Activated B cell treated with CpG ODN at 0.5 μM for 24 hours (primary cell): ENCODE results near the gene CEMIP2. TPM values are rescaled to one million over a fixed set of nuclear protein-coding genes. Genes with fewer than 3 reads are reported as not detected.
"Not testable (repeated sequence)": the region's sequence is repeated elsewhere in the genome, so short reads cannot be mapped to it uniquely, and the experiment has no call there.

Source experiments
- ATAC-seq: fragments of 200-7000 bp; cut with Tn5 transposase; one replicate; pipeline ENCODE4 v1.10.0; 2021; ENCODE audit warnings: low read depth, mild to moderate bottlenecking, moderate library complexity
- CTCF ChIA-PET: fragments of 350-600 bp; sonication (Branson Sonifier 250); formaldehyde crosslinking; loops from one replicate; lab custom pipeline; 2021; ENCODE audit warnings: antibody characterized with exemption; lab: Charles Lee
- POLR2A ChIA-PET: fragments of 350-600 bp; sonication (Branson Sonifier 250); formaldehyde crosslinking; loops from one replicate; lab custom pipeline; 2021; ENCODE audit warnings: antibody characterized with exemption; lab: Charles Lee
- DNase-seq: peaks from one replicate; pipeline ENCODE4 v3.0.0; 2022
- H3K27ac Mint-ChIP-seq: one replicate; pipeline ENCODE4 v1.8.0; 2020; ENCODE audit warnings: mixed read lengths
- H3K27me3 Mint-ChIP-seq: one replicate; pipeline ENCODE4 v1.8.0; 2021; ENCODE audit warnings: mixed read lengths
- H3K36me3 Mint-ChIP-seq: one replicate; pipeline ENCODE4 v1.8.0; 2021; ENCODE audit warnings: low read depth, mixed read lengths
- H3K4me1 Mint-ChIP-seq: one replicate; pipeline ENCODE4 v1.8.0; 2021; ENCODE audit warnings: mixed read lengths
- H3K4me3 Mint-ChIP-seq: one replicate; pipeline ENCODE4 v1.8.0; 2020; ENCODE audit warnings: mild to moderate bottlenecking, mixed read lengths
- H3K9me3 Mint-ChIP-seq: one replicate; pipeline ENCODE4 v1.8.0; 2020; ENCODE audit warnings: mixed read lengths
- intact Hi-C: fragments of 100-400 bp; cut with micrococcal nuclease; formaldehyde crosslinking; loops from one replicate; pipeline ENCODE4 v1.15.1; 2024
- total RNA-seq: library from RNA; stranded (reverse); gene quantifications from 2 replicates; pipeline ENCODE4 v1.2.3, GENCODE V29; 2022
- TF ChIP-seq, protein P1 (sequence below): fragments of 200-600 bp; IDR thresholded peaks from one replicate; pipeline ENCODE4 v1.8.0; 2022; ENCODE audit warnings: antibody characterized with exemption, mild to moderate bottlenecking

CEMIP2 gene
- total RNA-seq, 1 donor from 2014 or later: 25.5 TPM

DNA sequence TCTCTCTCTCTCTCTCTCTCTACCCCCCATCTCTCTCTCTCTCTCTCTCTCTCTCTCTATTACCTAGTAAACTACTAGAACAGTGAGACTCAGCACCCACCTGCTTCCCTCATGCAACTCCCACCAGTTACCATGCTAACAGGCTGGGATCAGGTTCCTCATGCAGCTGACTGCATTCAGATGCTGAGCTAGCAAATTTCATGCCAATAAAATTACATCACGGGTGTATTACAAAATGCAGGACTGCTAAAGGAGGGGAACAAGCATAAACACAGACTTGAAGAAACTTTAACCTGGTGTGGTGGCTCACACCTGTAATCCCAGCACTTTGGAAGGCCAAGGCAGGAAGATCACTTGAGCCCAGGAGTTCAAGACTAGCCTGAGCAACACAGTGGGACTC is 76.0 kb downstream of the CEMIP2 start:
- no peaks in the 10 kb centered on the region for H3K27me3 Mint-ChIP-seq
- peaks cover 9% of the 10 kb centered on the region for H3K4me1 Mint-ChIP-seq
- no peak overlapping the region for H3K4me3 Mint-ChIP-seq
- H3K36me3 Mint-ChIP-seq: peaks cover 71% of the 10 kb centered on the region
- no peaks in the 10 kb centered on the region for H3K9me3 Mint-ChIP-seq
- DNase-seq (no peak), ATAC-seq (no peak)
- POLR2A ChIA-PET: no interaction called here
- intact Hi-C loops: no loop called here
- CTCF ChIA-PET: interaction anchor here (1.8 kb wide), 1 partner anchor 10 kb away, joined by 4 read pairs; no protein-coding TSS in a partner anchor
- H3K27ac Mint-ChIP-seq: no peak overlapping the region
- TF ChIP-seq, protein P1, sequence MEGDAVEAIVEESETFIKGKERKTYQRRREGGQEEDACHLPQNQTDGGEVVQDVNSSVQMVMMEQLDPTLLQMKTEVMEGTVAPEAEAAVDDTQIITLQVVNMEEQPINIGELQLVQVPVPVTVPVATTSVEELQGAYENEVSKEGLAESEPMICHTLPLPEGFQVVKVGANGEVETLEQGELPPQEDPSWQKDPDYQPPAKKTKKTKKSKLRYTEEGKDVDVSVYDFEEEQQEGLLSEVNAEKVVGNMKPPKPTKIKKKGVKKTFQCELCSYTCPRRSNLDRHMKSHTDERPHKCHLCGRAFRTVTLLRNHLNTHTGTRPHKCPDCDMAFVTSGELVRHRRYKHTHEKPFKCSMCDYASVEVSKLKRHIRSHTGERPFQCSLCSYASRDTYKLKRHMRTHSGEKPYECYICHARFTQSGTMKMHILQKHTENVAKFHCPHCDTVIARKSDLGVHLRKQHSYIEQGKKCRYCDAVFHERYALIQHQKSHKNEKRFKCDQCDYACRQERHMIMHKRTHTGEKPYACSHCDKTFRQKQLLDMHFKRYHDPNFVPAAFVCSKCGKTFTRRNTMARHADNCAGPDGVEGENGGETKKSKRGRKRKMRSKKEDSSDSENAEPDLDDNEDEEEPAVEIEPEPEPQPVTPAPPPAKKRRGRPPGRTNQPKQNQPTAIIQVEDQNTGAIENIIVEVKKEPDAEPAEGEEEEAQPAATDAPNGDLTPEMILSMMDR: no peak

DNA sequence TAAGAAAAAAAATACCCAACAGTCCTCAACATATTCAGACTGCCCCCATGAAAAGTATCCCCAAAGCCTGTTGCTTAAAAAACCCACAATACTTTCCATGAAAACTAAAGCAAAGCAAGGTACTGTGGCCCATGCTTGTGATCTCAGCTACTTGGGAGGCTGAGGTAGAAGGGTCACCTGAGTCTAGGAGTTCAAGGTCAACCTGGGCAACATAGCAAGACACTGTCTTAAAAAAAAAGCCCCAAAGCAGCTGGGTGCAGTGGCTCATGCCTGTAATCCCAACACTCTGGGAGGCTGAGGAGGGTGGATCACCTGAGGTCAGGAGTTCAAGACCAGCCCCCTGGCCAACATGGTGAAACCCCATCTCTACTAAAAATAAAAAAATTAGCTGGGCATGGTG is 76.7 kb downstream of the CEMIP2 start:
- peaks cover 14% of the 10 kb centered on the region for H3K4me1 Mint-ChIP-seq
- H3K27me3 Mint-ChIP-seq, intact Hi-C loops, DNase-seq, POLR2A ChIA-PET, H3K4me3 Mint-ChIP-seq, ATAC-seq, H3K9me3 Mint-ChIP-seq, H3K27ac Mint-ChIP-seq: not testable (repeated sequence)
- peaks cover 63% of the 10 kb centered on the region for H3K36me3 Mint-ChIP-seq
- CTCF ChIA-PET: interaction anchor here (1.8 kb wide), 1 partner anchor 9 kb away, joined by 4 read pairs; no protein-coding TSS in a partner anchor

DNA sequence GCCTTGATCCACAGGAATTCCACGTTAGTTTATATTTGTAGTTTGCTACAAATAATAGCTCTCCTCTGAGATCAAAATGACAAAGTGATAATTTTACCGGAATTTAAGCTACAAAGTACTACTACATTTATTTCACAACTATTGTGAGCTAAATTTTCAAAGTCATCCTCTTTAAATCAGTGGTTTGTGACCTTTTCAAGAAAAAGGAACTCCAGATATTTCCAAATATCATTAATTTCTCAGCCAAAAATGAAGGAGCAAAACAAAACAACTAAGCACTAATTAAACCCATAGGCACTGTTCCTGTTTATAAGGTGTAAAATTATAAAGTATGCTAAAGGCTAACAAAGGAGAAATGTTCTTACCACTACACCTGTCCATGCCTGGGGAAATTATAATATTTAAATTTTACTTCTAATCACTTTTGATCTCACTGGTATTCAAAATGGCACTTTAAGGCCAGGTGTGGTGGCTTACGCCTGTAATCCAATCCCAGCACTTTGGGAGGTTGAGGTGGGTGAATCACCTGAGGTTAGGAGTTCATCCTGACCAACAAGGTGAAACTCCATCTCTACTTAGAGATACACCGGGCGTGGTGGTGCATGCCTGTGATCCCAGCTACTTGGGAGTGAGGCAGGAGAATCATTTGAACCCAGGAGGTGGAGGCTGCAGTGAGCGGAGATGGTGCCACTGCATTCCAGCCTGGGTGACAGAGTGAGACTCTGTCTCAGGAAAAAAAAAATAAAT is 77.5 kb downstream of the CEMIP2 start:
- peaks cover 60% of the 10 kb centered on the region for H3K36me3 Mint-ChIP-seq
- intact Hi-C loops: no loop called here
- ATAC-seq: no peak
- POLR2A ChIA-PET: no interaction called here
- no peaks in the 10 kb centered on the region for H3K27me3 Mint-ChIP-seq
- CTCF ChIA-PET: no interaction called here
- DNase-seq: no peak
- no peaks in the 10 kb centered on the region for H3K9me3 Mint-ChIP-seq
- TF ChIP-seq, protein P1: no peak
- H3K4me3 Mint-ChIP-seq: no peak overlapping the region
- H3K27ac Mint-ChIP-seq: no peak overlapping the region
- H3K4me1 Mint-ChIP-seq: peaks cover 20% of the 10 kb centered on the region

DNA sequence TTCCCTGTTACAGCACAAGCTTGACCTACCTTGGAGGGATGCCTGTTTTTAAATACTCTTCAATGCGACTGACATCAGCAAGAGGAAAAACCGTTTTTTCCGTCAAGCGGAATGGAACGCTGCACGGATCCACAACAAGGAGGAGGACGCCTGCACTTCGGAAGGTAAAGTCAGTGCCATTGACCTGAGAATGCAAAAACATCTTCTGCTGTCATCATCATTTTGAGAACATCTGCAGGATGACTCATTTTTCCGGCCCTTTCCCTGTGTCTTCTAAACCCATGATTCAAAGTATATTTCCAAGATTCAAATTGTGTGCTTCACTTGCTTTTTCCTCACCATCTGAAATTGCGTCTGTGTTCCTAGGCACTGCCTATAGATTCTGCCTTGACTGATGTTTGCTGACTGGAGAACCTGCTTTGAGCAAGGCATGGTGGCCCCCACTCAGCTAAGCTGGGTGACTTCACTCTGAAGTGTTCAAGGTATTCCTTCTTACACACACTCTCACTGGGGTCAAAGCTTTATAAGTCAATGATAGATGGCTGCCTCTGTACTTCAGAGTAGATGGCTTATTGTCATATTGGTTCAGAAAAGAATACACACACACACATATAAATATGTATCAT is 78.1 kb downstream of the CEMIP2 start:
- DNase-seq (no peak), ATAC-seq (no peak)
- CTCF ChIA-PET: no interaction called here
- intact Hi-C loops: no loop called here
- Mint-ChIP-seq H3K4me3 (no peak overlapping the region), H3K27me3 (no peaks in the 10 kb centered on the region), H3K9me3 (no peaks in the 10 kb centered on the region), H3K36me3 (peaks cover 56% of the 10 kb centered on the region), H3K27ac (no peak overlapping the region), H3K4me1 (peaks cover 27% of the 10 kb centered on the region)
- POLR2A ChIA-PET: no interaction called here
- TF ChIP-seq, protein P1: no peak

DNA sequence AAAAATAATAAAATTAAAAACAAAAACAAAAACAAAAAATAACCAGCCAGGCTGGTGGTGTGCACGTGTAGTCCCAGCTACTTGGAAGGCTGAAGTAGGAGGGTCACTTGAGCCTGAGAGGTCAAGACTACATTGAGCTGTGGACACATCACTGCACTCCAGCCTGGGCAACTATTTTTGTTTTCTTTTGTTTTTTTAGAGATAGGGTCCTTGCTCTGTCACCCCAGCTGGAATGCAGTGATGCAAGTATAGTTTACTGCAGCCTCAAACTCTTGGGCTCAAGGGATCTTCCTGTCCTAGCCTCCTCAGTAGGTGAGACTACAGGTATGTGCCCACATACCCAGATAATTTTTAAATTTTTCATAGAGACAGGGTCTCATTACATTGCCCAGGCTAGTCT is 80.6 kb downstream of the CEMIP2 start:
- H3K4me1 Mint-ChIP-seq: peaks cover 37% of the 10 kb centered on the region
- CTCF ChIA-PET: no interaction called here
- H3K27ac Mint-ChIP-seq: no peak overlapping the region
- no peaks in the 10 kb centered on the region for H3K27me3 Mint-ChIP-seq
- intact Hi-C loops: no loop called here
- H3K36me3 Mint-ChIP-seq: peaks cover 50% of the 10 kb centered on the region
- DNase-seq (no peak), ATAC-seq (no peak)
- TF ChIP-seq, protein P1: no peak
- POLR2A ChIA-PET: interaction anchor here (0.6 kb wide), 1 partner anchor 41 kb away, joined by 3 read pairs; no protein-coding TSS in a partner anchor
- no peaks in the 10 kb centered on the region for H3K9me3 Mint-ChIP-seq
- no peak overlapping the region for H3K4me3 Mint-ChIP-seq
